ENCODE results near the gene RPS25. TPM values are rescaled to one million over a fixed set of nuclear protein-coding genes. Genes with fewer than 3 reads are reported as not detected.
A peak's percentile ranks its signal among the peaks of the same experiment; 100 is the strongest.
"Not testable (repeated sequence)": the region's sequence is repeated elsewhere in the genome, so short reads cannot be mapped to it uniquely, and the experiment has no call there.

RPS25 gene
- total RNA-seq (2014; rRNA removed; shearing (Covaris generic)): 2,312 and 2,810 TPM in 2 replicates

GRCh38 chr11:119018074-119018938, at the start of gene RPS25, which contains the start of gene TRAPPC4:
TSS of gene RPS25 (minus strand) at chr11:119018343. CDS start at chr11:119018284, 59 bp downstream.
TSS of gene TRAPPC4 (plus strand) at chr11:119018766. CDS start at chr11:119018796, 30 bp downstream.
- DNase-seq (ENCODE audit: low read depth): peak; percentile 96

- peak; percentile 97 for DNase-seq (ENCODE audit: low read depth)
Observed at GRCh38 chr11:119067371-119068222, 49.5 kb upstream of the RPS25 start, which contains the start of gene VPS11. TSS of gene VPS11 (plus strand) at chr11:119067818. CDS start at chr11:119067824, 6 bp downstream.

GRCh38 chr11:119065369-119065768, 47.2 kb upstream of the RPS25 start:
- DNase-seq (ENCODE audit: low read depth): peak; percentile 48

- DNase-seq (ENCODE audit: low read depth): peak; percentile 47
Observed at GRCh38 chr11:119062779-119063178, 44.6 kb upstream of the RPS25 start.

- no peak for DNase-seq (ENCODE audit: low read depth)
Observed at GRCh38 chr11:119061256-119061655, 43.1 kb upstream of the RPS25 start.

- DNase-seq (ENCODE audit: low read depth): not testable (repeated sequence)
Observed at GRCh38 chr11:119059128-119059527, 41.0 kb upstream of the RPS25 start.

GRCh38 chr11:119057000-119057769, 39.0 kb upstream of the RPS25 start, which contains the start of gene HYOU1:
TSS of gene HYOU1 (minus strand) at chr11:119057205. CDS start at chr11:119056160, 1,045 bp downstream.
- DNase-seq (ENCODE audit: low read depth): peak; percentile 96

- DNase-seq (ENCODE audit: low read depth): no peak
Observed at GRCh38 chr11:119056421-119056999, 38.4 kb upstream of the RPS25 start.

GRCh38 chr11:119055901-119056300, 37.8 kb upstream of the RPS25 start:
- peak; percentile 57 for DNase-seq (ENCODE audit: low read depth)

- DNase-seq (ENCODE audit: low read depth): no peak
Observed at GRCh38 chr11:119054418-119054817, 36.3 kb upstream of the RPS25 start.

GRCh38 chr11:119052163-119052814, 34.1 kb upstream of the RPS25 start:
- no peak for DNase-seq (ENCODE audit: low read depth)

GRCh38 chr11:119051440-119052162, 33.5 kb upstream of the RPS25 start:
- no peak for DNase-seq (ENCODE audit: low read depth)

- no peak for DNase-seq (ENCODE audit: low read depth)
Observed at GRCh38 chr11:119049081-119049480, 30.9 kb upstream of the RPS25 start.

GRCh38 chr11:119048644-119049043, 30.5 kb upstream of the RPS25 start:
- no peak for DNase-seq (ENCODE audit: low read depth)

- no peak for DNase-seq (ENCODE audit: low read depth)
Observed at GRCh38 chr11:119047205-119047604, 29.1 kb upstream of the RPS25 start.

- DNase-seq (ENCODE audit: low read depth): no peak
Observed at GRCh38 chr11:119046489-119046888, 28.3 kb upstream of the RPS25 start.

GRCh38 chr11:119044708-119045107, 26.6 kb upstream of the RPS25 start:
- no peak for DNase-seq (ENCODE audit: low read depth)

GRCh38 chr11:119042927-119043326, 24.8 kb upstream of the RPS25 start:
- DNase-seq (ENCODE audit: low read depth): no peak

GRCh38 chr11:119041821-119042514, 23.8 kb upstream of the RPS25 start:
- DNase-seq (ENCODE audit: low read depth): peak; percentile 43

All from RPMI7951 (cell line).